BJ (cell line): ENCODE data around the gene SDF2. TPM values are rescaled to one million over a fixed set of nuclear protein-coding genes. Genes with fewer than 3 reads are reported as not detected.

ENCODE experiments used
- CTCF ChIA-PET: fragments of 350-600 bp; formaldehyde crosslinking; extraction: SDS; loops from one replicate; lab custom pipeline; 2021; ENCODE audit warnings: antibody characterized with exemption, inconsistent platforms; lab: Yijun Ruan, JAX
- POLR2A ChIA-PET: fragments of 300-600 bp; sonication (Branson Sonifier 250); formaldehyde crosslinking; extraction: SDS; loops from one replicate; lab custom pipeline; 2021; ENCODE audit warnings: antibody characterized with exemption; lab: Charles Lee
- DNase-seq: peaks from one replicate; pipeline ENCODE4 v3.0.0-alpha.2; 2011; ENCODE audit warnings: low read depth
- H3K27me3 ChIP-seq: 2 replicates; pipeline ENCODE4 v1.6.0; 2011; ENCODE audit warnings: low read length; ENCODE audit not compliant: control insufficient read depth, insufficient read depth
- H3K36me3 ChIP-seq: 2 replicates; pipeline ENCODE4 v1.5.1; 2011; ENCODE audit warnings: low read length; ENCODE audit not compliant: control insufficient read depth, insufficient read depth
- H3K4me3 ChIP-seq: 2 replicates; pipeline ENCODE4 v1.5.1; 2011; ENCODE audit warnings: low read depth, mild to moderate bottlenecking, control low read depth, low read length
- polyA plus RNA-seq: library from polyadenylated mRNA; depleted of rRNA; stranded (reverse); fragments of >200 nt; gene quantifications from 2 replicates; pipeline ENCODE4 v1.2.3, GENCODE V29; 2011
- TF ChIP-seq, protein P1 (sequence below): IDR thresholded peaks from 2 replicates; pipeline ENCODE4 v1.5.1; 2011; ENCODE audit warnings: low read depth, mild to moderate bottlenecking, control low read depth, inconsistent platforms, low read length, moderate library complexity; ENCODE audit not compliant: insufficient read depth

Gene SDF2
- polyA plus RNA-seq, 1 experiment: 74.5 TPM

DNA sequence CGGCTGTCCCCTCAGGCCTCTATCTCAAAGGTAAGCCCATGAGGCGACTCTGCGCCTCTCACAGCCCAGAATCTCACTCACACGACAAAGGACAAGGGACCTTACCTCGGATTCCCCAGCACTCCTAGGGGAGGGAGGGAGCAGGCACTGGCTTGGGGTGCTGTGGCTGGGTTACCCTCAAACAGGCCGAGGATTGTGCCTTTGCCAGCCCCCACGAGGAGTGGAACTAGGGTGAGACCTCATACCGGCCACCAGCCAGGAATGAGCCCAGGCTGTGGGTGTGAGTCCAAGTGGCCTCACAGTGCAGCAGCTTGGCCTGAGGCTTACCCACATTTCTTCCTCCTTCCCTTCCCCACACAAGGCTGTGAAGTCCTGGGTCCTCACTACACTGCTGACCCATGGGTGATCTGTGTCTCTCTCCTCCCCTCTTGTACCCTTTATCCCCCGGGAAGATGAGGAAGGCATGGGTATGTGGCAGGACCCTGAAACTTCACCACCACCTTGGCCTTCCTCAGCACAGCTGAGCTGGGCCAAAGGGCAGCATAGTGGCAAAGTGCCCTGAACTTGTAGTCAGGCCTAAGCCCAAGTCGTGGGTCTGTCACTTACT is 44.1 kb upstream of the SDF2 start:
- CTCF ChIA-PET: interaction anchor here (0.7 to 2.3 kb wide), 3 partner anchors 10 to 45 kb away, joined by 3 to 8 read pairs (median 3); partner anchors contain the start of gene TLCD1
- Histone ChIP-seq H3K36me3 (peaks cover 16% of the 10 kb centered on the region), H3K27me3 (no peaks in the 10 kb centered on the region), H3K4me3 (no peak overlapping the region)
- POLR2A ChIA-PET: no interaction called here
- no peak for DNase-seq
- TF ChIP-seq, protein P1, sequence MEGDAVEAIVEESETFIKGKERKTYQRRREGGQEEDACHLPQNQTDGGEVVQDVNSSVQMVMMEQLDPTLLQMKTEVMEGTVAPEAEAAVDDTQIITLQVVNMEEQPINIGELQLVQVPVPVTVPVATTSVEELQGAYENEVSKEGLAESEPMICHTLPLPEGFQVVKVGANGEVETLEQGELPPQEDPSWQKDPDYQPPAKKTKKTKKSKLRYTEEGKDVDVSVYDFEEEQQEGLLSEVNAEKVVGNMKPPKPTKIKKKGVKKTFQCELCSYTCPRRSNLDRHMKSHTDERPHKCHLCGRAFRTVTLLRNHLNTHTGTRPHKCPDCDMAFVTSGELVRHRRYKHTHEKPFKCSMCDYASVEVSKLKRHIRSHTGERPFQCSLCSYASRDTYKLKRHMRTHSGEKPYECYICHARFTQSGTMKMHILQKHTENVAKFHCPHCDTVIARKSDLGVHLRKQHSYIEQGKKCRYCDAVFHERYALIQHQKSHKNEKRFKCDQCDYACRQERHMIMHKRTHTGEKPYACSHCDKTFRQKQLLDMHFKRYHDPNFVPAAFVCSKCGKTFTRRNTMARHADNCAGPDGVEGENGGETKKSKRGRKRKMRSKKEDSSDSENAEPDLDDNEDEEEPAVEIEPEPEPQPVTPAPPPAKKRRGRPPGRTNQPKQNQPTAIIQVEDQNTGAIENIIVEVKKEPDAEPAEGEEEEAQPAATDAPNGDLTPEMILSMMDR: no peak

DNA sequence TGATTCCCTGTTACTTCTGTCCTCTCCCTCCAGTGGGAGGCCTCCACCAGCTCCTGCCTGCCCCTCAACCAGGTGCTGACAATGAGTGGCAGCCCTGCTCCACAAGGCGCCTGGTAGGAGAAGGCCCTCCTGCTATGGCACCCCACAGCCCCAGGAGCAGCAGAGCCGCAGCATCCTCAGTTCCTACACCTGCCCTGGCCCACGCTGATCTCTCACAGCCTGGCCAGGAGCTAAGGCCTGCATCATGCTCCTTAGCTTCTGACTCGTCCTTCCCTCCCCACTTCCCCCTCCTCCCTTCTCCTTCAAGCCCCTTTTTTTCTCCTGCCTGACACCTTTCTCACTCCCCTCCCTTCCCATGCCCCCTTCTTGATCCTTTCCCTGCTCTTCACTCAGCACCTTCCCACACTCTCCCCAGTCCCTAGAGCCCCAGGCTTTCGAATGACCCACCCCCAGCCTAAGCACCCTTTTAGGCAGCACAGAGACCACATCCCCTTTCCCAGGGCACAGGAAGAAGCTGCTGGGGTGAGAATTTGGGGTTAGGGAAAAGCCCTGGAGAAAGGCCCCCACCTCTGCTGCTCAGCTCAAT is 43.5 kb upstream of the SDF2 start:
- H3K4me3 ChIP-seq: no peak overlapping the region
- DNase-seq: no peak
- H3K27me3 ChIP-seq: no peaks in the 10 kb centered on the region
- POLR2A ChIA-PET: no interaction called here
- CTCF ChIA-PET: interaction anchor here (1.1 to 2.3 kb wide), 2 partner anchors 21 to 46 kb away, joined by 3 to 8 read pairs; partner anchors contain the start of gene TLCD1
- H3K36me3 ChIP-seq: peaks cover 22% of the 10 kb centered on the region
- TF ChIP-seq, protein P1: no peak

DNA sequence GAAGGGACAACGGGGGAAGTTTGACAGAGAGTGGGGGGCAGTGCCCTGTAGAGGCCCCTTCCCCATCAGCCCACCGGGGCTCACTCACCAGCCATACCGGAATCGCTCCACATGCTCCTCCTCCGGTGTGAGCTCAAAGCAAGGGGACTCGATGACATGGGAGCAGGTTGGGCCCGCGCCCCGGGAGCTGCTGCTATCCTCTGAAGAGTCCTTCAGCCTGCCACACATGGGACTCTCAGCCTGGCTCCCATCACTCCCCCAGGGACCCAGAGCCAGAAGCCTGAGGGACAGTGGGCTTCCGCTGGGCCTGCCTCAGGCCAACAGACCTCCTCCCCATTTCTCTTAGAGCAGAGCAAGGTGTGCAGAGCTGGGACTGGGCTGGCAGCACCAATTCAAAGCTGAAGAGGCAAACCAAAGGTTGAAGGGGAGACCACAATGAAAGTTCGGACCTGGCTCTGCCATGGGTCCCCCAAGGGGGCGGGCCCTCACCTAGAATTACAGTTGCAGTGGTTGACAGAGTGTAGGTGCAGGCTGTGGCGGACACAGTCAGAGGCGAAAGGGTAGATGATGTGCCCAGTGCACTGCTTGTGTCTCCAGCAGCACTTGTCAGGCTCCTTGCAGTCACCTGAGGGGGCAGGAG is 42.6 kb upstream of the SDF2 start:
- Histone ChIP-seq H3K4me3 (no peak overlapping the region), H3K36me3 (peaks cover 28% of the 10 kb centered on the region), H3K27me3 (no peaks in the 10 kb centered on the region)
- TF ChIP-seq, protein P1: no peak
- ChIA-PET CTCF (interaction anchor here (2.3 kb wide), 1 partner anchor 22 kb away, joined by 8 read pairs; the partner anchor contains the start of gene TLCD1), POLR2A (no interaction called here)
- DNase-seq: no peak

DNA sequence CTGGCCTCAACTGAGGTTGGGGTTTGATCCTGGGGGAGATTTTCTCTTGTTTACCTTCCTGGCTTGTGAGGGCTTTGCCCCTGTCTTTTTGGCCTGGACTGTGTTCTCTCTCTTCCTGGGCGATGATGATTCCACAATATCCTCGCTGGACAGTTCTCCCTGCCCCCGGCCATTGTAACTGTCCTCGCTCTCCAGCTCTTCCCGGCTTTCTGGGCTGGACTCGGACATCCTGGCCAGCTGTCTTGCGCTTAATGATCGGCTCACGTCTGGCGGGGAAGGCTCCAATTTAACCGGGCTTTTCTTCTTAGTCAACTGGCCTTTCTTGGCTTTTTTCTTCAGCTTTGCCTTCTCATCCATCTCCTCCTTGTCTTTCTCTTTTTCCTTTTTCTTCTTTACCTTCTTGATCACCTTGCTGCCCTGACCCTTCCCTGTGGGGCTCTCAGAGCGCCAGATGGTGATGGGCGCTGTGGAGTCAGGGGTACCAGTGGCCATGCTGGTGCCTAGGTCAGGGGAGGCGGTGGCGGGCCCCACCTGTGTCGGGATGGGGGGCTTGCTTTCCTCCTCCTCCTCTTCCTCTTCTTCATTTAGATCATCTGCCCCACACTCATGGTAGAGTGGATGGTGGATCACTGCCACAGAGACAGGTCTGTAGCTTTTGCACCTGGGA is 42.0 kb upstream of the SDF2 start:
- POLR2A ChIA-PET: no interaction called here
- H3K36me3 ChIP-seq: peaks cover 34% of the 10 kb centered on the region
- TF ChIP-seq, protein P1: no peak

DNA sequence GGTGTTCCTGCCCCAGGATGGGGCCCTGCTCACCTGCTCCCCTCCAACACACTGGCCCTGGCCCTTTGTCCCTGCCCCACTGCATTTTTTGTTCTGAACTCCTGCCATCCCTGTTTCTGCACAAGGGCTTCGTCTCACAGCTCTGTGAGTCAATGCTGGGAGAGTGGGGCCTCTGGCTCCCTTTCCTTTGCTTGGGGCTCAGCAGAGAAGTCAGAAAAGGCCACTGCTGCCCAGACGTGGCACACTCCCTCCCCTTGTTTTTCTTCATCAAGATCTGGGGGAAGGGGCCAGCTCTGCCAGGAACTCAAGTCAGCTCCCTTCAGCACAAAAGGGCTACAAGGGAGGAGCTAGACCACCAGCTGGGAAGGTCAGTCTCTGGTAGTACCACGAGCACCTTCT is 41.0 kb upstream of the SDF2 start:
- Histone ChIP-seq H3K27me3 (no peaks in the 10 kb centered on the region), H3K36me3 (peaks cover 41% of the 10 kb centered on the region), H3K4me3 (no peak overlapping the region)
- ChIA-PET POLR2A (no interaction called here), CTCF (interaction anchor here (1.1 to 1.9 kb wide), 2 partner anchors 9 to 24 kb away, joined by 4 to 5 read pairs; partner anchors contain the start of gene PROCA1)
- TF ChIP-seq, protein P1: no peak
- no peak for DNase-seq

More for the DNA sequence above, 42.0 kb upstream of the SDF2 start:
- no peaks in the 10 kb centered on the region for H3K27me3 ChIP-seq
- CTCF ChIA-PET: no interaction called here
- H3K4me3 ChIP-seq: no peak overlapping the region
- no peak for DNase-seq
